Transverse colon (tissue), 4 donors: ENCODE measurements around the gene DGKE. TPM values are rescaled to one million over a fixed set of nuclear protein-coding genes. Genes with fewer than 3 reads are reported as not detected.

ENCODE experiments used
- DNase-seq: peaks from one replicate; pipeline ENCODE4 v3.0.0-alpha.2; 2019
- H3K27ac ChIP-seq, 4 donors: fragments of 200-600 bp; sonication (generic); 2 replicates each; pipeline ENCODE4 v1.5.1; 2016 to 2018; ENCODE audit warnings: inconsistent platforms in 4 of 4
- H3K27me3 ChIP-seq: fragments of 200-600 bp; sonication (generic); 2 replicates; pipeline ENCODE4 v1.5.1; 2017; ENCODE audit warnings: inconsistent platforms
- H3K36me3 ChIP-seq, 4 donors: fragments of 200-600 bp; sonication (generic); 2 replicates each; pipeline ENCODE4 v1.5.1; 2017 to 2019; ENCODE audit warnings: inconsistent platforms in 4 of 4
- H3K4me1 ChIP-seq, 4 donors: fragments of 200-600 bp; sonication (generic); 2 replicates each; pipeline ENCODE4 v1.5.1; 2017 to 2020; ENCODE audit warnings: inconsistent platforms in 4 of 4
- H3K4me3 ChIP-seq, 4 donors: fragments of 200-600 bp; sonication (generic); 1 replicate in 1 of 4; 2 replicates in 3 of 4; pipeline versions ENCODE4 v1.5.1 to v1.6.1; 2017 to 2019; ENCODE audit warnings: inconsistent platforms in 4 of 4
- H3K9me3 ChIP-seq, 2 donors: fragments of 200-600 bp; sonication (generic); 2 replicates each; pipeline ENCODE4 v1.5.1; 2017 to 2019; ENCODE audit warnings: inconsistent platforms in 2 of 2
- CTCF ChIP-seq, 5 experiments: fragments of 200-600 bp in 3 of 5; fragments of 450-650 bp in 2 of 5; sonication (generic) in 3 of 5; IDR thresholded peaks; 1 replicate in 2 of 5; 2 replicates in 3 of 5; pipeline ENCODE4 v1.5.1; 2016 to 2017; ENCODE audit warnings: antibody characterized with exemption in 5 of 5, inconsistent platforms in 3 of 5, mild to moderate bottlenecking in 2 of 5, moderate library complexity in 1 of 5
- EP300 ChIP-seq: sonication (generic); formaldehyde crosslinking; IDR thresholded peaks from one replicate; pipeline ENCODE4 v1.6.1; 2017; ENCODE audit warnings: antibody characterized with exemption, low read depth
- POLR2A ChIP-seq: fragments of 450-650 bp; IDR thresholded peaks from one replicate; pipeline ENCODE4 v1.6.1; 2016; ENCODE audit warnings: antibody characterized with exemption, mild to moderate bottlenecking, moderate library complexity
- POLR2AphosphoS5 ChIP-seq, 3 donors: sonication (generic); formaldehyde crosslinking; IDR thresholded peaks; one replicate each; pipeline ENCODE4 v1.6.1; 2016; ENCODE audit warnings: antibody characterized with exemption in 3 of 3
- WGBS, 2 donors: methylation state at CpG; one replicate each; pipeline ENCODE4 v1.1.5; 2018; ENCODE audit warnings: low coverage in 1 of 2; 5-methylcytosine and 5-hydroxymethylcytosine counted together
- in situ Hi-C, 4 donors: fragments of 200-750 bp; cut with MboI; loops; one replicate each; pipeline versions ENCODE4 v1.15.0 to v1.15.1; 2017; ENCODE audit warnings: low sequenced_read_pairs in 3 of 4, low pct_ligation_motif_present in 1 of 4, low pct_unique_long_range_greater_than_20kb in 1 of 4
- intact Hi-C: fragments of 100-400 bp; cut with DNase I; formaldehyde crosslinking; loops from one replicate; pipeline ENCODE4 v1.15.1; 2023; ENCODE audit warnings: low total_unique reads
- total RNA-seq, 4 donors: library from RNA; depleted of rRNA; stranded (reverse); fragments of >200 nt; gene quantifications; one replicate each; pipeline ENCODE4 v1.1.0, GENCODE V29; 2016

DGKE gene
- total RNA-seq, 4 donors from 2014 or later = 2.6 to 35.9 (median 11.4) TPM

GRCh38 chr17:56804454-56804853, 29.5 kb upstream of the DGKE start:
- no peaks in the 10 kb centered on the region for H3K36me3 ChIP-seq
- no peaks in the 10 kb centered on the region for H3K9me3 ChIP-seq
- no peak for DNase-seq
- H3K27ac ChIP-seq = no peak overlapping the region
- H3K27me3 ChIP-seq = no peaks in the 10 kb centered on the region
- no peak overlapping the region for H3K4me3 ChIP-seq
- no peaks in the 10 kb centered on the region for H3K4me1 ChIP-seq
- in situ Hi-C loops (loop anchor here in 1 of 4 donors (25.0 kb wide), 1 partner anchor 133 kb away; no protein-coding TSS in a partner anchor), intact Hi-C loops (no loop called here)
- TF ChIP-seq POLR2AphosphoS5 (IDR thresholded peaks at IDR 0.05) = no peak
- no peak for TF ChIP-seq POLR2A
- TF ChIP-seq EP300 = no peak
- no peak for TF ChIP-seq CTCF (IDR thresholded peaks at IDR 0.05)
- WGBS, 2 donors = 86 to 92% methylated on average over 3 of the region's 3 CpGs

GRCh38 chr17:56806949-56807348, 27.0 kb upstream of the DGKE start:
- no peaks in the 10 kb centered on the region for H3K4me1 ChIP-seq
- no peak overlapping the region for H3K4me3 ChIP-seq
- WGBS, 2 donors = 87 to 100% methylated on average over 1 to 4 of the region's 4 CpGs
- no peaks in the 10 kb centered on the region for H3K27me3 ChIP-seq
- no peak for TF ChIP-seq EP300
- no peak for TF ChIP-seq POLR2A
- no peak for TF ChIP-seq CTCF (IDR thresholded peaks at IDR 0.05)
- no peak for TF ChIP-seq POLR2AphosphoS5 (IDR thresholded peaks at IDR 0.05)
- no peak overlapping the region for H3K27ac ChIP-seq
- intact Hi-C loops (no loop called here), in situ Hi-C loops (loop anchor here in 1 of 4 donors (25.0 kb wide), 1 partner anchor 130 kb away; no protein-coding TSS in a partner anchor)
- H3K9me3 ChIP-seq = no peaks in the 10 kb centered on the region
- H3K36me3 ChIP-seq = no peaks in the 10 kb centered on the region
- DNase-seq = no peak

- intact Hi-C loops (no loop called here), in situ Hi-C loops (loop anchor here in 1 of 4 donors (25.0 kb wide), 1 partner anchor 130 kb away; no protein-coding TSS in a partner anchor)
- no peak overlapping the region for H3K4me3 ChIP-seq
- H3K27me3 ChIP-seq = no peaks in the 10 kb centered on the region
- H3K9me3 ChIP-seq = no peaks in the 10 kb centered on the region
- no peak overlapping the region for H3K27ac ChIP-seq
- H3K4me1 ChIP-seq = no peaks in the 10 kb centered on the region
- 97 to 100% methylated on average over 1 to 3 of the region's 3 CpGs for WGBS, 2 donors
- DNase-seq = no peak
- no peak for TF ChIP-seq CTCF (IDR thresholded peaks at IDR 0.05)
- no peak for TF ChIP-seq POLR2A
- no peak for TF ChIP-seq POLR2AphosphoS5 (IDR thresholded peaks at IDR 0.05)
- TF ChIP-seq EP300 = no peak
- H3K36me3 ChIP-seq = no peaks in the 10 kb centered on the region
Observed at GRCh38 chr17:56807723-56808122, 26.2 kb upstream of the DGKE start.

- H3K36me3 ChIP-seq = no peaks in the 10 kb centered on the region
- no peaks in the 10 kb centered on the region for H3K27me3 ChIP-seq
- in situ Hi-C loops = loop anchor here in 1 of 4 donors (25.0 kb wide), 1 partner anchor 129 kb away; no protein-coding TSS in a partner anchor
- H3K4me3 ChIP-seq = no peak overlapping the region
- no peak overlapping the region for H3K27ac ChIP-seq
- TF ChIP-seq POLR2A = no peak
- no peak for TF ChIP-seq POLR2AphosphoS5 (IDR thresholded peaks at IDR 0.05)
- no peak for TF ChIP-seq CTCF (IDR thresholded peaks at IDR 0.05)
- no peak for DNase-seq
- no peaks in the 10 kb centered on the region for H3K9me3 ChIP-seq
- intact Hi-C loops = no loop called here
- WGBS, 2 donors = 53% methylated on average over 3 of the region's 3 CpGs; no CpG with 5 or more reads in 1 of the 2 donors
- no peaks in the 10 kb centered on the region for H3K4me1 ChIP-seq
Observed at GRCh38 chr17:56808503-56808902, 25.4 kb upstream of the DGKE start.
